Testis (tissue), 2 donors: ENCODE results near the gene SYDE2.

Experiments
- CTCF ChIP-seq, 3 experiments: fragments of 450-650 bp in 2 of 3; fragments of 200-600 bp in 1 of 3; sonication (generic) in 1 of 3; IDR thresholded peaks; one replicate each; pipeline ENCODE4 v1.5.1; 2016 to 2019; ENCODE audit warnings: antibody characterized with exemption in 3 of 3, mild to moderate bottlenecking in 2 of 3, moderate library complexity in 1 of 3
- POLR2A ChIP-seq: fragments of 450-650 bp; IDR thresholded peaks from one replicate; pipeline ENCODE4 v1.6.1; 2017; ENCODE audit warnings: antibody characterized with exemption, mild to moderate bottlenecking, moderate library complexity

GRCh38 chr1:85223334-85223733 lies 22.5 kb upstream of the SYDE2 start:
- TF ChIP-seq CTCF (IDR thresholded peaks at IDR 0.05), result no peak
- TF ChIP-seq POLR2A, result no peak
